Chondrocyte (in vitro differentiated cells): Measurements from ENCODE around the gene ARHGEF6. TPM values are rescaled to one million over a fixed set of nuclear protein-coding genes. Genes with fewer than 3 reads are reported as not detected.

ENCODE experiments used
- DNase-seq: peaks from one replicate; pipeline ENCODE4 v3.0.0; 2021; ENCODE audit warnings: mixed read lengths, low spot score
- H3K27ac Mint-ChIP-seq: one replicate; pipeline ENCODE4 v1.8.0; 2021; ENCODE audit warnings: mild to moderate bottlenecking, moderate library complexity, mixed read lengths; ENCODE audit not compliant: unreplicated experiment
- H3K27me3 Mint-ChIP-seq: 2 replicates; pipeline ENCODE4 v1.8.0; 2021; ENCODE audit warnings: low read depth, mixed read lengths
- H3K36me3 Mint-ChIP-seq: 2 replicates; pipeline ENCODE4 v1.8.0; 2021; ENCODE audit warnings: low read depth, mixed read lengths
- H3K4me1 Mint-ChIP-seq: 2 replicates; pipeline ENCODE4 v1.8.0; 2021; ENCODE audit warnings: low read depth, mild to moderate bottlenecking, mixed read lengths
- H3K4me3 Mint-ChIP-seq: one replicate; pipeline ENCODE4 v1.8.0; 2021; ENCODE audit warnings: mild to moderate bottlenecking, moderate library complexity, mixed read lengths; ENCODE audit not compliant: unreplicated experiment
- H3K9me3 Mint-ChIP-seq: 2 replicates; pipeline ENCODE4 v1.8.0; 2021; ENCODE audit warnings: low read depth, mixed read lengths
- long read RNA-seq: library from polyadenylated mRNA; stranded (forward); transcript quantifications from one replicate; pipeline ENCODE4 v2.0.0, GENCODE V29; 2021
- total RNA-seq: library from RNA; stranded (reverse); gene quantifications from 3 replicates; pipeline ENCODE4 v1.2.1, GENCODE V29; 2021
- TF ChIP-seq, protein P1 (sequence below): fragments of 200-600 bp; sonication (generic); IDR thresholded peaks from 2 replicates; pipeline ENCODE4 v1.5.0; 2021; ENCODE audit warnings: antibody characterized with exemption, mild to moderate bottlenecking, moderate library complexity

ARHGEF6 gene, protein sequence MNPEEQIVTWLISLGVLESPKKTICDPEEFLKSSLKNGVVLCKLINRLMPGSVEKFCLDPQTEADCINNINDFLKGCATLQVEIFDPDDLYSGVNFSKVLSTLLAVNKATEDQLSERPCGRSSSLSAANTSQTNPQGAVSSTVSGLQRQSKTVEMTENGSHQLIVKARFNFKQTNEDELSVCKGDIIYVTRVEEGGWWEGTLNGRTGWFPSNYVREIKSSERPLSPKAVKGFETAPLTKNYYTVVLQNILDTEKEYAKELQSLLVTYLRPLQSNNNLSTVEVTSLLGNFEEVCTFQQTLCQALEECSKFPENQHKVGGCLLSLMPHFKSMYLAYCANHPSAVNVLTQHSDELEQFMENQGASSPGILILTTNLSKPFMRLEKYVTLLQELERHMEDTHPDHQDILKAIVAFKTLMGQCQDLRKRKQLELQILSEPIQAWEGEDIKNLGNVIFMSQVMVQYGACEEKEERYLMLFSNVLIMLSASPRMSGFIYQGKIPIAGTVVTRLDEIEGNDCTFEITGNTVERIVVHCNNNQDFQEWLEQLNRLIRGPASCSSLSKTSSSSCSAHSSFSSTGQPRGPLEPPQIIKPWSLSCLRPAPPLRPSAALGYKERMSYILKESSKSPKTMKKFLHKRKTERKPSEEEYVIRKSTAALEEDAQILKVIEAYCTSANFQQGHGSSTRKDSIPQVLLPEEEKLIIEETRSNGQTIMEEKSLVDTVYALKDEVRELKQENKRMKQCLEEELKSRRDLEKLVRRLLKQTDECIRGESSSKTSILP
- 11.8 to 13.8 TPM (median 12.2 TPM) in 3 replicates for total RNA-seq
- long read RNA-seq, full-length matches to known transcripts = 5 of 8 reads
- long read RNA-seq, partial matches to known transcripts = 0 of 8 reads
- long read RNA-seq, other reads (novel, unspliced or antisense) = 3 of 8 reads

DNA sequence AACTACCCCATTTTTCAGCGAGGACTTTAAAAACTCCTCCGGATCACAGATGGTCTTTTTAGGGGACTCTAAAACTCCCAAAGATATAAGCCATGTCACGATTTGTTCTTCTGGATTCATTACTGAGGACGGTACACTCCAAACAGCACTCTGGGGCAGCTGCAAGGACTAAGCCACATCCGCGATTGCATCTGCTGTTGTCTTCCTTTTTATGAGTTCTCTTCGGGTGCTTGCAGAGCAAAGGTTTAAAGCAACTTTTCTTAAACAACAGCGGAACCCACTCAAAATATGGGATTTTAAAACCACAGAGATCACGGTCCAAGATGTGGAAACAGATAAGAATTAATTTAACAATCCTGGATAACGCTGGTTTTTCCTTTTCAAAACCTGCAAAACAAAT, at the start of gene ARHGEF6:
Gene ARHGEF6 (minus strand): TSS at position 170 of the 400 bp plus-strand sequence. CDS start 50 bp downstream, at position 120.
- no peak within 1 kb of the TSS for H3K27ac Mint-ChIP-seq
- H3K9me3 Mint-ChIP-seq = peaks cover 14% of the 10 kb centered on the region
- H3K27me3 Mint-ChIP-seq = no peaks in the 10 kb centered on the region
- H3K4me1 Mint-ChIP-seq = no peaks in the 10 kb centered on the region
- no peak within 1 kb of the TSS for H3K4me3 Mint-ChIP-seq
- no peaks in the 10 kb centered on the region for H3K36me3 Mint-ChIP-seq
- TF ChIP-seq, protein P1, sequence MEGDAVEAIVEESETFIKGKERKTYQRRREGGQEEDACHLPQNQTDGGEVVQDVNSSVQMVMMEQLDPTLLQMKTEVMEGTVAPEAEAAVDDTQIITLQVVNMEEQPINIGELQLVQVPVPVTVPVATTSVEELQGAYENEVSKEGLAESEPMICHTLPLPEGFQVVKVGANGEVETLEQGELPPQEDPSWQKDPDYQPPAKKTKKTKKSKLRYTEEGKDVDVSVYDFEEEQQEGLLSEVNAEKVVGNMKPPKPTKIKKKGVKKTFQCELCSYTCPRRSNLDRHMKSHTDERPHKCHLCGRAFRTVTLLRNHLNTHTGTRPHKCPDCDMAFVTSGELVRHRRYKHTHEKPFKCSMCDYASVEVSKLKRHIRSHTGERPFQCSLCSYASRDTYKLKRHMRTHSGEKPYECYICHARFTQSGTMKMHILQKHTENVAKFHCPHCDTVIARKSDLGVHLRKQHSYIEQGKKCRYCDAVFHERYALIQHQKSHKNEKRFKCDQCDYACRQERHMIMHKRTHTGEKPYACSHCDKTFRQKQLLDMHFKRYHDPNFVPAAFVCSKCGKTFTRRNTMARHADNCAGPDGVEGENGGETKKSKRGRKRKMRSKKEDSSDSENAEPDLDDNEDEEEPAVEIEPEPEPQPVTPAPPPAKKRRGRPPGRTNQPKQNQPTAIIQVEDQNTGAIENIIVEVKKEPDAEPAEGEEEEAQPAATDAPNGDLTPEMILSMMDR = no peak
- DNase-seq = no peak

DNA sequence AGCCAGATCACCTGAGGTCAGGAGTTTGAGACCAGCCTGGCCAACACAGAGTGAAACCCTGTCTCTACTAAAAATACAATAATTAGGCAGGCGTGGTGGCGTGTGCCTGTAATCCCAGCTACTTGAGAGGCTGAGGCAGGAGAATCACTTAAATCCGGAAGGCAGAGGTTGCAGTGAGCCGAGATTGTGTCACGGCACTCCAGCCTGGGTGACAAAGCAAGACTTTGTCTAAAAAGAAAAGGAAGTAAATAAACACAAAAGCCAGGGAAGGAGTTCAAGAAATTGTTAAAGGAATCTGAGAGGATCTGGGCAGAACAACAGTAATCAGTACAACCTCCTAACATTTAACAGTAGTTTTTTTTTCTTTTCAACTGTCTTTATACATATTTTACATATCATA, 48.7 kb upstream of the ARHGEF6 start:
- Mint-ChIP-seq H3K4me1 (no peaks in the 10 kb centered on the region), H3K27me3 (no peaks in the 10 kb centered on the region), H3K27ac (no peak overlapping the region), H3K9me3 (peaks cover 15% of the 10 kb centered on the region), H3K36me3 (peaks cover 2% of the 10 kb centered on the region), H3K4me3 (no peak overlapping the region)
- TF ChIP-seq, protein P1 = no peak
- no peak for DNase-seq

DNA sequence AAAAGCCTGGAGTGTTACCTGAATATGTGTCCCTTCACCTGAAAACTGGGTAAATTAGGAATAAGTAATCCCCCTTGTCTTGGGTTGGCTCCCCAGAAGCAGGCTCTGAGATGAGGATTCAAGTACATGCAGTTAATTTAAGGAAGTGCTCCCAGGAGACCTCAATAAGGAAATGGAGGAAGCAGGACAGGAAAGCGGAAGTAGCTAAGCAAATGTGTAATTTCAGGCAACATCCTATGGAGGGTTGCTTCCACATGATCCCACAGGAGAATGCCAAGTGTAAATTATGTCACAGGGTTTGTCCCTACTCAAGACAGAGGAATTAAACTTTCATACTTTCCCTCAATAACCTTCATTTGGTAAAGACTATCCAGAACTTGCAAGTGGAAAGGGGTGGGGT, 48.1 kb upstream of the ARHGEF6 start:
- Mint-ChIP-seq H3K4me1 (no peaks in the 10 kb centered on the region), H3K9me3 (peaks cover 18% of the 10 kb centered on the region), H3K27me3 (no peaks in the 10 kb centered on the region), H3K36me3 (peaks cover 2% of the 10 kb centered on the region), H3K27ac (no peak overlapping the region), H3K4me3 (no peak overlapping the region)
- no peak for DNase-seq
- TF ChIP-seq, protein P1 = no peak

DNA sequence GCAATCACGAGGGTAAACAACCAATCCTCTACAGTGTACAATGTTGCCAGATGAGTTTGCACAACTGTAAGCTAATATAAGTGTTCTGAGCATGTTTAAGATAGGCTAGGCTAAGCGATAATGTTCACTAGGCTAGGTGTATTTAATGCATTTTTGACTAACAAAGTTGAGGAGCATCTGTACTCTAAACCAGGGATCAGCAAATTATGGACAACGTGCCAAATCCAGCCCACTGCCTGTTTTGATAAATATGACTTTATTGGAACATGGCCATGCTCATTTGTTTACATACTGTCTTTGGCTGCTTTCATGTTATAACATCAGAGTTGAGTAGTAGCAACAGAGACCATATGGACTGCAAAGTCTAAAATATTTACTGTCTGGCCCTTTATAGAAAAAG, 46.3 kb upstream of the ARHGEF6 start:
- TF ChIP-seq, protein P1 = no peak
- peaks cover 14% of the 10 kb centered on the region for H3K9me3 Mint-ChIP-seq
- H3K36me3 Mint-ChIP-seq = peaks cover 2% of the 10 kb centered on the region
- H3K27me3 Mint-ChIP-seq = no peaks in the 10 kb centered on the region
- H3K4me1 Mint-ChIP-seq = no peaks in the 10 kb centered on the region
- H3K4me3 Mint-ChIP-seq = no peak overlapping the region
- no peak overlapping the region for H3K27ac Mint-ChIP-seq
- no peak for DNase-seq

DNA sequence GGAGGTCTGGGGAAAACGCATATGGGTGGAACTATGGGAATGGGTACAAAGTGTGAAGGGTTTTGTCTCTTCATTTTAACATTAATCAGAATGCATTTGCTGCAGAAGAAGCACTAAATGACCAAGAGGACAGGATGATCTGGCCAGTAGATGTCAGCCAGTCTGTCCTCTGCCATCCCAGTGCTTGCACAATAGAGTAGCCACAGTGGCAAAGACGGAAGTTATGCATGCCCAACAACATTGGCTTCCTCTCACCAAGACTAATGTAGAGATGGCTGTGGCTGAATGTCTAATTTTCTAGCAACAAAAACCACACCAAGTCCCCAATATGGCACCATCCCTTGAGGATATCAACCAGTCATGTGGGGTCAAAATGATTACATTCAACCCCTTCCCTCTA, 45.0 kb upstream of the ARHGEF6 start:
- Mint-ChIP-seq H3K4me1 (no peaks in the 10 kb centered on the region), H3K9me3 (peaks cover 17% of the 10 kb centered on the region), H3K36me3 (peaks cover 2% of the 10 kb centered on the region), H3K27me3 (no peaks in the 10 kb centered on the region), H3K27ac (no peak overlapping the region), H3K4me3 (no peak overlapping the region)
- DNase-seq = no peak
- TF ChIP-seq, protein P1 = no peak
